ENCODE data around the gene SIK2. TPM values are rescaled to one million over a fixed set of nuclear protein-coding genes. Genes with fewer than 3 reads are reported as not detected.

The SIK2 gene
- total and polyA plus RNA-seq, 9 of the 15 experiments (the other 6 are each of a cell fraction or from before 2014, with no cell fraction given): 0.74 to 11.6 (median 3.8) TPM

DNA sequence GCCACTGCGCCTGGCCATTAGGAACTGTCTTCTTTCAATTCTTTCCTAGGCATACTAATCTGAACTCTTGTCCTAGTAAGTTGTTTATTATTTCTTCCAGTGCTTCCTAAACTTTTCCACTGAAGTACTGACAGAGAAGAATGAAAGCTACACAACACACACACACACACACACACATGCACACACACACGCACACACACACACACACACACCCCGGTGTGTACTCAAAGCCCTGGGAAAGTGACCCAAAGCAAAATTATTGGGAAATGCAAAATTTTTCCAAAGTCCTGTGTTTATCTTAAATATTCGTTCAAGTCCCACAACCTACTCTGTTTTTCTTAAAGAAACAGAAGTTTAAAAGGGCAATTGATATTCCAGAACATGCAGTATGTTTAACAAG lies 19.4 kb upstream of the SIK2 start:
- no peaks in the 10 kb centered on the region for H3K4me1 ChIP-seq (replicated peaks in 1 of 2; ENCODE audit: control insufficient read depth in 2 of 2, insufficient read depth in 2 of 2, low read length in 2 of 2)
- no peaks in the 10 kb centered on the region for H3K9me3 ChIP-seq (replicated peaks; ENCODE audit: control insufficient read depth, insufficient read depth, low read depth, low read length)
- intact Hi-C loops (cut with micrococcal nuclease): no loop called here
- DNase-seq (ENCODE audit: extremely low read depth in 1 of 4, low spot score in 3 of 4) (no peak), ATAC-seq (no peak), FAIRE-seq (no peak)
- BruUV-seq (replicated peaks): no TSS peak
- no peak for TF ChIP-seq MEF2D (tag; conservative IDR thresholded peaks at IDR 0.05; ENCODE audit: low read depth)
- TF ChIP-seq HEY1 (CRISPR knock-in tag; IDR thresholded peaks at IDR 0.05; ENCODE audit: borderline replicate concordance): no peak
- TF ChIP-seq, protein P1, sequence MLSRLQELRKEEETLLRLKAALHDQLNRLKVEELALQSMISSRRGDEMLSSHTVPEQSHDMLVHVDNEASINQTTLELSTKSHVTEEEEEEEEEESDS (CRISPR knock-in tag; IDR thresholded peaks at IDR 0.05): no peak
- no peak for TF ChIP-seq ZNF778 (CRISPR knock-in tag; IDR thresholded peaks at IDR 0.05)
- H3K9ac ChIP-seq (ENCODE audit: insufficient read depth in 1 of 2, low read depth in 2 of 2, low read length in 2 of 2): no peak overlapping the region
- H3K4me3 ChIP-seq: no peak overlapping the region
- ChIA-PET POLR2A (no interaction called here), CTCF (ENCODE audit: low intra/inter-chr PET ratio) (no interaction called here)
- no peak overlapping the region for H2AFZ ChIP-seq (ENCODE audit: low read depth, low read length)
- in situ Hi-C loops (cut with MboI): no loop called here
- no peak overlapping the region for H3K27ac ChIP-seq (ENCODE audit: extremely low read depth, low read depth, low read length)
- H3K9me1 ChIP-seq (ENCODE audit: control insufficient read depth, insufficient read depth, low read length): no peaks in the 10 kb centered on the region
- WGBS (ENCODE audit: insufficient coverage, low coverage, missing lambda C conversion rate): 12% methylated on average over 4 of the region's 4 CpGs
- no peaks in the 10 kb centered on the region for H4K20me1 ChIP-seq (replicated peaks; ENCODE audit: control insufficient read depth, insufficient read depth, low read length)
- no peaks in the 10 kb centered on the region for H3K27me3 ChIP-seq (ENCODE audit: control insufficient read depth in 2 of 2, insufficient read depth in 2 of 2, low read length in 2 of 2)
- H3K4me2 ChIP-seq (ENCODE audit: insufficient read depth, low read length): no peak overlapping the region
- H3K79me2 ChIP-seq (ENCODE audit: control insufficient read depth, insufficient read depth, low read length): no peaks in the 10 kb centered on the region
- no peaks in the 10 kb centered on the region for H3K36me3 ChIP-seq (ENCODE audit: control insufficient read depth, insufficient read depth, low read length)

- BruUV-seq (replicated peaks): no TSS peak
- H3K4me3 ChIP-seq: no peak overlapping the region
- H3K9me1 ChIP-seq (ENCODE audit: control insufficient read depth, insufficient read depth, low read length): no peaks in the 10 kb centered on the region
- no peak overlapping the region for H3K4me2 ChIP-seq (ENCODE audit: insufficient read depth, low read length)
- H3K9ac ChIP-seq (ENCODE audit: insufficient read depth in 1 of 2, low read depth in 2 of 2, low read length in 2 of 2): no peak overlapping the region
- no peaks in the 10 kb centered on the region for H4K20me1 ChIP-seq (replicated peaks; ENCODE audit: control insufficient read depth, insufficient read depth, low read length)
- 5% methylated on average over 2 of the region's 2 CpGs for WGBS (ENCODE audit: insufficient coverage, low coverage, missing lambda C conversion rate)
- H3K4me1 ChIP-seq (replicated peaks in 1 of 2; ENCODE audit: control insufficient read depth in 2 of 2, insufficient read depth in 2 of 2, low read length in 2 of 2): no peaks in the 10 kb centered on the region
- intact Hi-C loops (cut with micrococcal nuclease) (no loop called here), in situ Hi-C loops (cut with MboI) (no loop called here)
- H3K27me3 ChIP-seq (ENCODE audit: control insufficient read depth in 2 of 2, insufficient read depth in 2 of 2, low read length in 2 of 2): 0 out of 5 replicates have a peak, but pooled peaks cover 0 to 2% of the 10 kb centered on the region in 2 experiments
- DNase-seq (ENCODE audit: extremely low read depth in 1 of 4, low spot score in 3 of 4): no peak
- POLR2A ChIA-PET: interaction anchor here (0.9 kb wide), 1 partner anchor 1263 kb away, joined by 3 read pairs; no protein-coding TSS in a partner anchor
- TF ChIP-seq ATF1 (CRISPR knock-in tag; IDR thresholded peaks at IDR 0.05) (no peak), ATF1 (tag; IDR thresholded peaks at IDR 0.05) (no peak), NFATC3 (IDR thresholded peaks at IDR 0.05) (no peak), NFIC (IDR thresholded peaks at IDR 0.05) (0 out of 2 replicates have a peak, but pooled peaks have one; percentile 9), HLTF (IDR thresholded peaks at IDR 0.05) (no peak), TCFL5 (CRISPR knock-in tag; conservative IDR thresholded peaks at IDR 0.05) (no peak), MITF (IDR thresholded peaks at IDR 0.05) (no peak), ZNF717 (CRISPR knock-in tag; IDR thresholded peaks at IDR 0.05) (no peak), NBN (IDR thresholded peaks at IDR 0.05; ENCODE audit: low read depth) (no peak)
- no peaks in the 10 kb centered on the region for H3K36me3 ChIP-seq (ENCODE audit: control insufficient read depth, insufficient read depth, low read length)
- no peak overlapping the region for H2AFZ ChIP-seq (ENCODE audit: low read depth, low read length)
- H3K27ac ChIP-seq (ENCODE audit: extremely low read depth, low read depth, low read length): no peak overlapping the region
- no peaks in the 10 kb centered on the region for H3K9me3 ChIP-seq (replicated peaks; ENCODE audit: control insufficient read depth, insufficient read depth, low read depth, low read length)
- ATAC-seq: no peak
- FAIRE-seq: no peak
- H3K79me2 ChIP-seq (ENCODE audit: control insufficient read depth, insufficient read depth, low read length): no peaks in the 10 kb centered on the region
- CTCF ChIA-PET (ENCODE audit: low intra/inter-chr PET ratio): interaction anchor here (0.6 to 3.9 kb wide), 4 partner anchors 108 to 256 kb away, joined by 4 to 31 read pairs (median 12); no protein-coding TSS in a partner anchor
Observed at GRCh38 chr11:111585371-111585770, 16.9 kb upstream of the SIK2 start.
